LNCAP (cell line): Measurements from ENCODE around the gene KYNU.

Experiments used
- TF ChIP-seq, protein P1 (sequence below): fragments of 450-650 bp; IDR thresholded peaks from 2 replicates; pipeline ENCODE4 v1.5.1; 2017; ENCODE audit warnings: mild to moderate bottlenecking

KYNU gene

DNA sequence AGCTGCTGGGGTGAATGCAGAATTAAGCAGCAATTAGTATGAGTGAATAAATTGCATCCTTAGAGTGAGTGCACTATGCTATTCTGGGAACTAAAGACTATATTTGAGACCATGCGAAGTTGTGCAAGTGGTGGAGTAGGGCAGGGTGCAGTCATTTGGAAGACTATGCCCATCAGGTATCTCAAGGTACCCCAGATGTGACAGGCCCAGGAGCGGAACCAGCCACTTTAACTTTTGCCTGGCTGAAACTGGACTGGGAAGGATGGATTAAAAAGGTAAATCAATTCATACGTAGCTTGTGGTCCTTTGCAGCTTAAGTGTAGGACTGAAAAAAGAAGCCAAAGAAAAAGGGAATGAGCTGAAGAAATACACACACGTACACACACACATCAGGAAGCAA is 1.7 kb downstream of the KYNU start:
- TF ChIP-seq, protein P1, sequence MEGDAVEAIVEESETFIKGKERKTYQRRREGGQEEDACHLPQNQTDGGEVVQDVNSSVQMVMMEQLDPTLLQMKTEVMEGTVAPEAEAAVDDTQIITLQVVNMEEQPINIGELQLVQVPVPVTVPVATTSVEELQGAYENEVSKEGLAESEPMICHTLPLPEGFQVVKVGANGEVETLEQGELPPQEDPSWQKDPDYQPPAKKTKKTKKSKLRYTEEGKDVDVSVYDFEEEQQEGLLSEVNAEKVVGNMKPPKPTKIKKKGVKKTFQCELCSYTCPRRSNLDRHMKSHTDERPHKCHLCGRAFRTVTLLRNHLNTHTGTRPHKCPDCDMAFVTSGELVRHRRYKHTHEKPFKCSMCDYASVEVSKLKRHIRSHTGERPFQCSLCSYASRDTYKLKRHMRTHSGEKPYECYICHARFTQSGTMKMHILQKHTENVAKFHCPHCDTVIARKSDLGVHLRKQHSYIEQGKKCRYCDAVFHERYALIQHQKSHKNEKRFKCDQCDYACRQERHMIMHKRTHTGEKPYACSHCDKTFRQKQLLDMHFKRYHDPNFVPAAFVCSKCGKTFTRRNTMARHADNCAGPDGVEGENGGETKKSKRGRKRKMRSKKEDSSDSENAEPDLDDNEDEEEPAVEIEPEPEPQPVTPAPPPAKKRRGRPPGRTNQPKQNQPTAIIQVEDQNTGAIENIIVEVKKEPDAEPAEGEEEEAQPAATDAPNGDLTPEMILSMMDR = no peak

- TF ChIP-seq, protein P1 = no peak
These were observed 2.8 kb downstream of the KYNU start for GRCh38 chr2:142880279-142880678.

DNA sequence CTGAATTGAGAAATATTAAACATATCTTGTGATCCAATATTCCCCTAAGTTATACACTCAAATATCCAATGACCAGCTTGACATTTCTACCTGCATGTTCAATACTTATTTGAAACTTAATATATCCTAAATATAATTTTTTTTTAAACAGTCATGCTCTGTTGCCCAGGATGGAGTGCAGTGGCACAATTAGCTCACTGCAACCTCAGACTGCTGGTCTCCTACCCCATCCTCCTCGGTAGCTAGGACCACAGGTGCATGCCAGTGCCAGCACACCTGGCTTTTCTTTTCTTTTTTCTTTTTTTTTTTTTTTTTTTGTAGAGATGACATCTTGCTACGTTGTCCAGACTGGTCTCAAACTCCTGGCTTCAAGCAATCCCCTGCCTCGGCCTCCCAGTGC is 4.2 kb downstream of the KYNU start:
- TF ChIP-seq, protein P1 = no peak

GRCh38 chr2:142883526-142883925 is 6.1 kb downstream of the KYNU start:
- TF ChIP-seq, protein P1 = no peak

GRCh38 chr2:142885543-142885942 is 8.1 kb downstream of the KYNU start:
- TF ChIP-seq, protein P1 = no peak

DNA sequence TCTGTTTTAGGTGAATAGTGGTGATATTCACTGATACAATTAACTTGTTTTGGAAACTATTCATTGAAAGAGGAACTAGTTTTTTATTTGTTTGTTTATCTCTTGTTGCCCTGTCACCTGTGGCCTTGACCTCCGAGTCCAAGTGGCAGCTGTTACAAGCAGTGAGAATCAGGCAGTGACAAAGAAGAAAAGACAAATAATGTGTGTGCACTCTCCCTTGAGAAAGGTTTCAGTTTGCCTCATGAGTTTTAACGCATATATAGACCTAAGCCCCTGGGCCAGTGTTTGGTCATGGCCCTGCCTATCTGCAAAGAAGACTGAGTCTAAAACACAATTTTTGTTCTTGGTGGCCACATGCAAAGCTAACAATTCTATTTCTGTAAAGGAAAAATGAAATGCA is 15.3 kb downstream of the KYNU start:
- TF ChIP-seq, protein P1 = no peak

DNA sequence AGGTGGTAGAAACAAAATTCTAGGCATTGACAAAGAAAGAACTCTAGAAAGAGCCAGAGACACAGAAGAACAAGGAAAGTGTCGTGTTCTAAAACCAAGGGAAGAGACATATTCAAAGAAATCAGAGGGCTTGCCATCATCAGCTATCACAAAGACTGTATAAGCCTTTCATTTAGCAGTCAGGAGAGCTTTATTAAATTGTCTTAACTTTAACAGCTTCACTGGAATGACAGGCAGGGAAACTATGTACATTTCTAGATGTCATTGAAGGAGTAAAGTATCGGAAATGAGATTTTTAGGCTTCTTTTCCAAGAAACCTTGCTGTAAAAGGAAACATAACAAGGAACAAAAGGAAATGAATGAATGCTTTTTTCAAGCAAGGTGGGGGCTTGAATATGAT is 15.8 kb downstream of the KYNU start:
- TF ChIP-seq, protein P1 = no peak

GRCh38 chr2:142897807-142898206 is 20.3 kb downstream of the KYNU start:
- TF ChIP-seq, protein P1 = no peak
